Stomach (tissue), 9 donors: ENCODE data around the gene MICALL2. TPM values are rescaled to one million over a fixed set of nuclear protein-coding genes. Genes with fewer than 3 reads are reported as not detected.

Source experiments
- DNase-seq, 2 donors: peaks; one replicate each; pipeline versions ENCODE4 v3.0.0 to v3.0.0-alpha.2; 2013 to 2019
- H3K27ac ChIP-seq, 5 donors: fragments of 200-600 bp in 4 of 5; sonication (generic) in 4 of 5; one replicate each; pipeline ENCODE4 v1.5.1; 2013 to 2019; ENCODE audit warnings: mild to moderate bottlenecking in 1 of 5, moderate library complexity in 1 of 5
- H3K27me3 ChIP-seq, 3 donors: fragments of 200-600 bp; sonication (generic); one replicate each; pipeline ENCODE4 v1.5.1; 2017 to 2019; ENCODE audit warnings: mixed run types in 1 of 3
- H3K36me3 ChIP-seq, 4 donors: fragments of 200-600 bp; sonication (generic); 1 replicate in 3 of 4; 2 replicates in 1 of 4; pipeline ENCODE4 v1.5.1; 2016 to 2019
- H3K4me1 ChIP-seq, 4 donors: fragments of 200-600 bp; sonication (generic); one replicate each; pipeline ENCODE4 v1.5.1; 2016 to 2019
- H3K4me3 ChIP-seq, 4 donors: fragments of 200-600 bp; sonication (generic) in 3 of 4; one replicate each; pipeline ENCODE4 v1.5.1; 2016 to 2019; ENCODE audit warnings: mild to moderate bottlenecking in 1 of 4
- H3K9me3 ChIP-seq, 4 donors: fragments of 200-600 bp; sonication (generic); one replicate each; pipeline ENCODE4 v1.5.1; 2016 to 2019
- EP300 ChIP-seq: sonication (generic); formaldehyde crosslinking; IDR thresholded peaks from one replicate; pipeline ENCODE4 v1.6.1; 2017; ENCODE audit warnings: antibody characterized with exemption
- POLR2A ChIP-seq, 4 donors: fragments of 450-650 bp; IDR thresholded peaks; one replicate each; pipeline ENCODE4 v1.6.1; 2016; ENCODE audit warnings: antibody characterized with exemption in 4 of 4, control low read depth in 2 of 4, mild to moderate bottlenecking in 1 of 4, moderate library complexity in 1 of 4
- POLR2AphosphoS5 ChIP-seq, 3 donors: sonication (generic); formaldehyde crosslinking; IDR thresholded peaks; one replicate each; pipeline ENCODE4 v1.6.1; 2016; ENCODE audit warnings: antibody characterized with exemption in 3 of 3
- WGBS, 5 donors: extraction: QIAGEN DNeasy Blood & Tissue Kit in 3 of 5; methylation state at CpG; one replicate each; pipeline versions ENCODE4 v1.1.5 to v1.1.7; 2013 to 2018; 5-methylcytosine and 5-hydroxymethylcytosine counted together
- intact Hi-C: fragments of 100-400 bp; cut with DNase I; formaldehyde crosslinking; loops from one replicate; pipeline ENCODE4 v1.15.1; 2023; ENCODE audit warnings: low total_unique reads
- polyA plus RNA-seq, 3 donors: library from polyadenylated mRNA; stranded (reverse); fragments of 200-250 nt; gene quantifications; one replicate each; pipeline ENCODE4 v1.2.3, GENCODE V29; 2013
- total RNA-seq, 5 donors: library from RNA; depleted of rRNA; stranded (reverse); fragments of >200 nt; gene quantifications; one replicate each; pipeline versions ENCODE4 v1.1.0 to v1.2.3, GENCODE V29; 2014 to 2016
- TF ChIP-seq, protein P1 (sequence below), 7 experiments: fragments of 450-650 bp in 4 of 7; fragments of 200-600 bp in 3 of 7; sonication (generic) in 3 of 7; IDR thresholded peaks; one replicate each; pipeline ENCODE4 v1.5.1; 2016 to 2019; ENCODE audit warnings: antibody characterized with exemption in 7 of 7, control low read depth in 2 of 7, mild to moderate bottlenecking in 1 of 7
- donor health status: healthy with polysubstance abuse.
- donor health status: Bipolar disorder and iron deficiency.
- donor health status: healthy.

Gene MICALL2
- total and polyA plus RNA-seq, 8 donors = 30.7 to 263 (median 102) TPM

DNA sequence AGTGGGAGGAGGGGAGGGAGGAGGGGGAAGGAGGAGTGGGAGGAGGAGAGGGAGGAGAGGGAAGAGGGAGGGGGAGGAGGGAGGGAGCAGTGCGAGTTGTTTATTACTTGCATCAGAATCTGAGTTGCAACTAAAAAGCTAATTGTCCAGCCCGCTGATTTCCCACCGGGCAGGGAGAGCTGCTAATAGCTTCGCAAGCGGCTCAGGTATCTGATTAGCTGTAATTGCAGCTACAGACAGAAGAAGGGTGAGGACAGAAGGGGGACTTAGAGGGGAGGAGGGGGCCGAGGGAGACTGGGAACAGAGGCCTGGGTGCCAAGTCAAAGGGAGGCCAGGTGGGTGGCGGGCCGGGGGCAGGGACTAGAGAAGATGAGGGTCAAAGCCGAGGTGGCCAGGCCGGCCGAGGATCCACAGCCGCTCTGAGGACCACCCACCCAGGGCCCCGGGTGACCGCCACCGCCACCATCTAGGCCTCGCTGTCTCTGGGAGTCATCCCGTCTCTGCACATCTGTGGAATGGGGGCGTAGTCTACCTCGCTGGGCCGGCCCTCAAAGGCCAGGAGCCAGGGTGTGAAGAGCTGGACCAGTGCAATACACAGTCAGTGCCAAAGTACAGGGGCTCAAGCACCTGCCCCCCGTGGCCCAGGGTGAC is 54.2 kb downstream of the MICALL2 start:
- H3K4me1 ChIP-seq = peaks cover 0 to 8% (median 5%) of the 10 kb centered on the region in 4 donors
- H3K27ac ChIP-seq = no peak overlapping the region
- H3K4me3 ChIP-seq = no peak overlapping the region
- peaks cover 19 to 100% (median 74%) of the 10 kb centered on the region in 3 donors for H3K27me3 ChIP-seq
- peaks cover 5 to 22% (median 15%) of the 10 kb centered on the region in 4 donors for H3K9me3 ChIP-seq
- DNase-seq = no peak
- intact Hi-C loops = no loop called here
- H3K36me3 ChIP-seq = no peaks in the 10 kb centered on the region
- WGBS, 5 donors = 42 to 61% (median 56%) methylated on average over 21 of the region's 21 CpGs
- no peak for TF ChIP-seq POLR2A (IDR thresholded peaks at IDR 0.05)
- TF ChIP-seq, protein P1, sequence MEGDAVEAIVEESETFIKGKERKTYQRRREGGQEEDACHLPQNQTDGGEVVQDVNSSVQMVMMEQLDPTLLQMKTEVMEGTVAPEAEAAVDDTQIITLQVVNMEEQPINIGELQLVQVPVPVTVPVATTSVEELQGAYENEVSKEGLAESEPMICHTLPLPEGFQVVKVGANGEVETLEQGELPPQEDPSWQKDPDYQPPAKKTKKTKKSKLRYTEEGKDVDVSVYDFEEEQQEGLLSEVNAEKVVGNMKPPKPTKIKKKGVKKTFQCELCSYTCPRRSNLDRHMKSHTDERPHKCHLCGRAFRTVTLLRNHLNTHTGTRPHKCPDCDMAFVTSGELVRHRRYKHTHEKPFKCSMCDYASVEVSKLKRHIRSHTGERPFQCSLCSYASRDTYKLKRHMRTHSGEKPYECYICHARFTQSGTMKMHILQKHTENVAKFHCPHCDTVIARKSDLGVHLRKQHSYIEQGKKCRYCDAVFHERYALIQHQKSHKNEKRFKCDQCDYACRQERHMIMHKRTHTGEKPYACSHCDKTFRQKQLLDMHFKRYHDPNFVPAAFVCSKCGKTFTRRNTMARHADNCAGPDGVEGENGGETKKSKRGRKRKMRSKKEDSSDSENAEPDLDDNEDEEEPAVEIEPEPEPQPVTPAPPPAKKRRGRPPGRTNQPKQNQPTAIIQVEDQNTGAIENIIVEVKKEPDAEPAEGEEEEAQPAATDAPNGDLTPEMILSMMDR (IDR thresholded peaks at IDR 0.05) = no peak

GRCh38 chr7:1404460-1404809 is 54.8 kb downstream of the MICALL2 start:
- H3K27ac ChIP-seq = no peak overlapping the region
- H3K36me3 ChIP-seq = no peaks in the 10 kb centered on the region
- no peak overlapping the region for H3K4me3 ChIP-seq
- H3K4me1 ChIP-seq = peaks cover 0 to 8% (median 5%) of the 10 kb centered on the region in 4 donors
- H3K27me3 ChIP-seq = peaks cover 19 to 100% (median 71%) of the 10 kb centered on the region in 3 donors
- peaks cover 5 to 22% (median 15%) of the 10 kb centered on the region in 4 donors for H3K9me3 ChIP-seq
- DNase-seq = no peak
- 28 to 36% (median 33%) methylated on average over 4 of the region's 4 CpGs for WGBS, 5 donors
- intact Hi-C loops = no loop called here
- TF ChIP-seq EP300 (no peak), POLR2A (IDR thresholded peaks at IDR 0.05) (no peak), POLR2AphosphoS5 (IDR thresholded peaks at IDR 0.05) (no peak)
- TF ChIP-seq, protein P1 (IDR thresholded peaks at IDR 0.05) = no peak

DNA sequence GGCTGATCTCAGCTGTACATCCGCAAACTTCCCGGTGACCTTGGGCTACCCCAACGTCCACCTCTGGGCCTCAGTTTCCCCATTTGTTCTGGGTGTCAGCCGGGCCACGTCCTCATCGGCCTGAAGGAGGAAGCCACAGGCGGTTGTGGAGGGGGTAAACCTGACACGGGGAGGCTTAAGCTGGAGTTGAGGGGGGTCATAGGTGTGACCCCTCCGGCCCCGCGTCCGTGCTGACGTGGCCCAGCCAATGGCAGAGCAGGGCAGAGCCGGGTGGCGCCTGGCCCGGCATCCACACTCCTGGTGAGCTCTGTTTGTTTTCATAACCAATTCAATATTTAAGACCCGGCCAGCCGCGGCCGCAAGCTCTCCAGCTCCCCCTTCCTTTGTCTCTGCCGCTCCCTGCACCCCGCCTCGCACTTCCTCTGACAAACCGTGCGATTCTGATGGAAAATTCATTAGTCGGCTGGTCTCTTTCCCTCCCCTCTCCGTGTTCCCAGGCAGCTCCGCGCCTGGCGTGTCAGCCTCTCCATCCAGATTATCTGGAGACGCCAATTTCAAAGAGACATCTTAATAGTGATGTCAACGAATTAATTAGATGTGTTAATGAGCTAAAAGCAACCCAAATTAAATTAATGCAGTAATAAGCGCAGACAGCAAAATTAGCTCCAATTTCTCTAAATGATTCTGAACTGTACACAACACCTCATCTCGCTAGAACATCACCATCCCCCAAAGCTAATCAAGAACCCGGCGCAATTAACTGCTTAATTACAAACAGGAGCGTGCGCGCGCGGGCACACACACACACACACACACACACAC is 55.4 kb downstream of the MICALL2 start:
- Histone ChIP-seq H3K27me3 (peaks cover 19 to 100% (median 65%) of the 10 kb centered on the region in 3 donors), H3K4me1 (peaks cover 0 to 8% (median 5%) of the 10 kb centered on the region in 4 donors), H3K9me3 (peaks cover 5 to 22% (median 15%) of the 10 kb centered on the region in 4 donors), H3K27ac (no peak overlapping the region), H3K4me3 (no peak overlapping the region), H3K36me3 (no peaks in the 10 kb centered on the region)
- no peak for TF ChIP-seq EP300
- no peak for TF ChIP-seq POLR2A (IDR thresholded peaks at IDR 0.05)
- TF ChIP-seq, protein P1 (IDR thresholded peaks at IDR 0.05) = no peak
- no peak for TF ChIP-seq POLR2AphosphoS5 (IDR thresholded peaks at IDR 0.05)
- DNase-seq = peak in 1 of 2 donors; percentile 78
- 12 to 13% (median 13%) methylated on average over 27 to 41 of the region's 41 CpGs for WGBS, 5 donors
- intact Hi-C loops = no loop called here

- TF ChIP-seq, protein P1 (IDR thresholded peaks at IDR 0.05) = no peak
- TF ChIP-seq POLR2AphosphoS5 (IDR thresholded peaks at IDR 0.05) = no peak
- TF ChIP-seq POLR2A (IDR thresholded peaks at IDR 0.05) = no peak
- TF ChIP-seq EP300 = no peak
- WGBS, 5 donors = 41 to 76% (median 53%) methylated on average over 3 to 11 of the region's 11 CpGs
- no peak overlapping the region for H3K4me3 ChIP-seq
- peaks cover 0 to 8% (median 5%) of the 10 kb centered on the region in 4 donors for H3K4me1 ChIP-seq
- no peak overlapping the region for H3K27ac ChIP-seq
- H3K36me3 ChIP-seq = no peaks in the 10 kb centered on the region
- intact Hi-C loops = no loop called here
- DNase-seq = no peak
- H3K27me3 ChIP-seq = peaks cover 19 to 100% (median 60%) of the 10 kb centered on the region in 3 donors
- H3K9me3 ChIP-seq = peaks cover 5 to 22% (median 15%) of the 10 kb centered on the region in 4 donors
These were observed 56.3 kb downstream of the MICALL2 start for GRCh38 chr7:1402791-1403637.
